HG03066 (cell line): Measurements from ENCODE around the gene TUBGCP2.

Experiments
- ATAC-seq: cut with Tn5 transposase; IDR thresholded peaks from one replicate; pipeline ENCODE4 v1.9.1; 2021; ENCODE audit warnings: low read depth; ENCODE audit not compliant: unreplicated experiment

Gene TUBGCP2

GRCh38 chr10:133306941-133307379, 1.7 kb downstream of the TUBGCP2 start:
- ATAC-seq: no peak

GRCh38 chr10:133306097-133306476, 2.6 kb downstream of the TUBGCP2 start:
- no peak for ATAC-seq

- ATAC-seq: no peak
These were observed 5.5 kb downstream of the TUBGCP2 start for GRCh38 chr10:133303206-133303605.

GRCh38 chr10:133302230-133302629, 6.4 kb downstream of the TUBGCP2 start:
- no peak for ATAC-seq

GRCh38 chr10:133299738-133300137, 8.9 kb downstream of the TUBGCP2 start:
- no peak for ATAC-seq

GRCh38 chr10:133299224-133299623, 9.4 kb downstream of the TUBGCP2 start:
- ATAC-seq: no peak

GRCh38 chr10:133298466-133298865, 10.2 kb downstream of the TUBGCP2 start:
- no peak for ATAC-seq

- ATAC-seq: no peak
These were observed 11.2 kb downstream of the TUBGCP2 start for GRCh38 chr10:133297504-133297903.

GRCh38 chr10:133295426-133296320, 13.0 kb downstream of the TUBGCP2 start:
- ATAC-seq: no peak

- no peak for ATAC-seq
These were observed 14.5 kb downstream of the TUBGCP2 start for GRCh38 chr10:133294189-133294588.

- ATAC-seq: no peak
These were observed 14.9 kb downstream of the TUBGCP2 start for GRCh38 chr10:133293810-133294119.

GRCh38 chr10:133292919-133293809, 15.5 kb downstream of the TUBGCP2 start:
- no peak for ATAC-seq

- no peak for ATAC-seq
These were observed 18.9 kb downstream of the TUBGCP2 start for GRCh38 chr10:133289761-133290160.

- ATAC-seq: no peak
These were observed 20.7 kb downstream of the TUBGCP2 start for GRCh38 chr10:133287832-133288500.

- ATAC-seq: no peak
These were observed 22.3 kb downstream of the TUBGCP2 start for GRCh38 chr10:133286366-133286765.

GRCh38 chr10:133285217-133285616, 23.5 kb downstream of the TUBGCP2 start:
- ATAC-seq: no peak

- no peak for ATAC-seq
These were observed 24.7 kb downstream of the TUBGCP2 start for GRCh38 chr10:133283931-133284330.

GRCh38 chr10:133282846-133283390, 25.8 kb downstream of the TUBGCP2 start:
- ATAC-seq: no peak

- no peak for ATAC-seq
These were observed 26.9 kb downstream of the TUBGCP2 start for GRCh38 chr10:133281628-133282372.

GRCh38 chr10:133281084-133281483, 27.6 kb downstream of the TUBGCP2 start:
- no peak for ATAC-seq
